Motor neuron (in vitro differentiated cells): ENCODE measurements around the gene TMEM130. TPM values are rescaled to one million over a fixed set of nuclear protein-coding genes. Genes with fewer than 3 reads are reported as not detected.
"Not testable (repeated sequence)": the region's sequence is repeated elsewhere in the genome, so short reads cannot be mapped to it uniquely, and the experiment has no call there.

Experiments
- ATAC-seq, 8 experiments: fragments of 200-7000 bp; cut with Tn5 transposase; replicated peaks in 6 of 8; 2 replicates each; pipeline ENCODE4 v1.8.0; 2021; ENCODE audit warnings: mild to moderate bottlenecking in 8 of 8, moderate library complexity in 8 of 8
- H3K27ac ChIP-seq, 2 donors: fragments of 250-450 bp; sonication (Bioruptor Pico); 2 replicates each; pipeline ENCODE4 v1.9.0; 2021; ENCODE audit warnings: antibody characterized with exemption in 2 of 2, mild to moderate bottlenecking in 2 of 2, moderate library complexity in 1 of 2
- H3K4me1 ChIP-seq, 2 donors: fragments of 250-450 bp; sonication (Bioruptor Pico); replicated peaks in 1 of 2; 2 replicates each; pipeline ENCODE4 v1.6.1; 2021; ENCODE audit warnings: antibody characterized with exemption in 2 of 2, mild to moderate bottlenecking in 2 of 2, moderate library complexity in 1 of 2
- H3K4me3 ChIP-seq, 5 donors: fragments of 250-450 bp; sonication (Bioruptor Pico); 2 replicates each; pipeline ENCODE4 v1.9.0; 2021; ENCODE audit warnings: antibody characterized with exemption in 5 of 5, mild to moderate bottlenecking in 5 of 5, moderate library complexity in 4 of 5
- WGBS, 10 experiments: fragments of 450-650 bp; shearing (Covaris generic); methylation state at CpG; one replicate each; pipeline ENCODE4 v1.0.0; 2022; 5-methylcytosine and 5-hydroxymethylcytosine counted together
- in situ Hi-C, 9 experiments: fragments of 400-800 bp; cut with MboI; loops; one replicate each; pipeline ENCODE4 v1.15.0; 2021; ENCODE audit warnings: low sequenced_read_pairs in 9 of 9, low pct_unique_long_range_greater_than_20kb in 2 of 9; ENCODE audit not compliant: unreplicated experiment in 9 of 9
- total RNA-seq, 8 experiments: library from RNA; unstranded; fragments of 300-600 nt; gene quantifications; 2 replicates each; pipeline versions ENCODE4 v1.2.3 to v1.2.4, GENCODE V29; 2022

TMEM130 gene
- total RNA-seq, 8 experiments from 2014 or later, result 0.20 to 27.4 (median 7.6) TPM

GRCh38 chr7:98860071-98860470 is 9.7 kb downstream of the TMEM130 start:
- in situ Hi-C loops, result no loop called here
- Histone ChIP-seq H3K4me3 (no peak overlapping the region), H3K4me1 (no peaks in the 10 kb centered on the region), H3K27ac (no peak overlapping the region)
- WGBS, 10 experiments, result 40 to 100% (median 81%) methylated on average over 1 to 11 of the region's 12 CpGs; no CpG with 5 or more reads in 1 of the 10 experiments
- ATAC-seq, result no peak

- 52 to 89% (median 77%) methylated on average over 2 to 12 of the region's 24 CpGs; no CpG with 5 or more reads in 3 of the 10 experiments for WGBS, 10 experiments
- Histone ChIP-seq H3K4me3 (no peak overlapping the region), H3K4me1 (no peaks in the 10 kb centered on the region), H3K27ac (no peak overlapping the region)
- in situ Hi-C loops, result no loop called here
- ATAC-seq, result no peak
Observed at GRCh38 chr7:98855610-98856422, 14.0 kb downstream of the TMEM130 start.

GRCh38 chr7:98852826-98853225 is 17.0 kb downstream of the TMEM130 start:
- Histone ChIP-seq H3K4me3 (no peak overlapping the region), H3K27ac (no peak overlapping the region), H3K4me1 (no peaks in the 10 kb centered on the region)
- WGBS, 10 experiments, result 0 to 100% (median 60%) methylated on average over 1 to 3 of the region's 4 CpGs; no CpG with 5 or more reads in 2 of the 10 experiments
- in situ Hi-C loops, result no loop called here
- ATAC-seq, result no peak

GRCh38 chr7:98848918-98849317 is 20.9 kb downstream of the TMEM130 start:
- ATAC-seq, result no peak
- in situ Hi-C loops, result loop anchor here in 7 of 9 experiments (10.0 to 25.0 kb wide), 4 partner anchors 412 to 562 kb away; partner anchors contain the start of gene BRI3 (in 1 of the 7)
- Histone ChIP-seq H3K4me3 (no peak overlapping the region), H3K27ac (no peak overlapping the region), H3K4me1 (peaks cover 0 to 16% of the 10 kb centered on the region in 2 donors)
- WGBS, 10 experiments, result 35 to 86% (median 40%) methylated on average over 1 to 2 of the region's 3 CpGs; no CpG with 5 or more reads in 7 of the 10 experiments

GRCh38 chr7:98842552-98842951 is 27.3 kb downstream of the TMEM130 start:
- H3K4me3 ChIP-seq, H3K27ac ChIP-seq, ATAC-seq: not testable (repeated sequence)
- in situ Hi-C loops, result loop anchor here in 7 of 9 experiments (5.0 to 25.0 kb wide), 6 partner anchors 405 to 555 kb away; partner anchors contain the start of gene BRI3 (in 1 of the 7)
- WGBS, 10 experiments, result 0 to 83% (median 44%) methylated on average over 1 to 2 of the region's 2 CpGs; no CpG with 5 or more reads in 6 of the 10 experiments
- peaks cover 0 to 16% of the 10 kb centered on the region in 2 donors for H3K4me1 ChIP-seq

GRCh38 chr7:98841179-98841997 is 28.4 kb downstream of the TMEM130 start:
- in situ Hi-C loops, result loop anchor here in 7 of 9 experiments (5.0 to 25.0 kb wide), 6 partner anchors 404 to 554 kb away; partner anchors contain the start of gene BRI3 (in 1 of the 7)
- no peak overlapping the region for H3K4me3 ChIP-seq
- H3K27ac ChIP-seq, result no peak overlapping the region
- WGBS, 10 experiments, result 0 to 100% (median 50%) methylated on average over 2 to 6 of the region's 11 CpGs; no CpG with 5 or more reads in 1 of the 10 experiments
- peak in 6 of 8 experiments; percentile 8 to 83 (median 52) for ATAC-seq
- peaks cover 0 to 5% of the 10 kb centered on the region in 2 donors for H3K4me1 ChIP-seq

GRCh38 chr7:98840722-98841121 is 29.1 kb downstream of the TMEM130 start:
- Histone ChIP-seq H3K4me1 (no peaks in the 10 kb centered on the region), H3K4me3 (no peak overlapping the region), H3K27ac (no peak overlapping the region)
- in situ Hi-C loops, result loop anchor here in 7 of 9 experiments (5.0 to 25.0 kb wide), 6 partner anchors 403 to 553 kb away; partner anchors contain the start of gene BRI3 (in 1 of the 7)
- peak in 2 of 8 experiments; percentile 4 to 14 for ATAC-seq
- 0 to 100% (median 81%) methylated on average over 1 to 3 of the region's 4 CpGs; no CpG with 5 or more reads in 4 of the 10 experiments for WGBS, 10 experiments

GRCh38 chr7:98840096-98840495 is 29.7 kb downstream of the TMEM130 start:
- Histone ChIP-seq H3K27ac (no peak overlapping the region), H3K4me3 (no peak overlapping the region), H3K4me1 (no peaks in the 10 kb centered on the region)
- in situ Hi-C loops, result loop anchor here in 7 of 9 experiments (5.0 to 25.0 kb wide), 6 partner anchors 403 to 553 kb away; partner anchors contain the start of gene BRI3 (in 1 of the 7)
- peak in 4 of 8 experiments; percentile 12 to 25 (median 22) for ATAC-seq
- 20 to 90% (median 72%) methylated on average over 1 to 5 of the region's 11 CpGs; no CpG with 5 or more reads in 6 of the 10 experiments for WGBS, 10 experiments

GRCh38 chr7:98837630-98837972 is 32.2 kb downstream of the TMEM130 start:
- in situ Hi-C loops, result loop anchor here in 7 of 9 experiments (10.0 to 25.0 kb wide), 5 partner anchors 400 to 550 kb away; partner anchors contain the start of gene BRI3 (in 1 of the 7)
- 17 to 100% (median 67%) methylated on average over 1 to 4 of the region's 5 CpGs; no CpG with 5 or more reads in 2 of the 10 experiments for WGBS, 10 experiments
- H3K27ac ChIP-seq, result no peak overlapping the region

GRCh38 chr7:98836811-98837629 is 32.8 kb downstream of the TMEM130 start:
- Histone ChIP-seq H3K4me3 (no peak overlapping the region), H3K27ac (no peak overlapping the region), H3K4me1 (no peaks in the 10 kb centered on the region)
- in situ Hi-C loops, result loop anchor here in 7 of 9 experiments (10.0 to 25.0 kb wide), 5 partner anchors 400 to 550 kb away; partner anchors contain the start of gene BRI3 (in 1 of the 7)
- 0 to 80% (median 11%) methylated on average over 1 to 7 of the region's 10 CpGs; no CpG with 5 or more reads in 4 of the 10 experiments for WGBS, 10 experiments
- peak; percentile 43 to 80 (median 63) for ATAC-seq

More at GRCh38 chr7:98837630-98837972, 32.2 kb downstream of the TMEM130 start:
- ATAC-seq, result no peak
- H3K4me3 ChIP-seq, result no peak overlapping the region
- H3K4me1 ChIP-seq, result no peaks in the 10 kb centered on the region

GRCh38 chr7:98834949-98835348 is 34.9 kb downstream of the TMEM130 start:
- H3K27ac ChIP-seq, result no peak overlapping the region
- no peak overlapping the region for H3K4me3 ChIP-seq
- H3K4me1 ChIP-seq, result no peaks in the 10 kb centered on the region
- 33 to 70% (median 51%) methylated on average over 1 to 4 of the region's 8 CpGs; no CpG with 5 or more reads in 6 of the 10 experiments for WGBS, 10 experiments
- ATAC-seq, result no peak
- in situ Hi-C loops, result loop anchor here in 7 of 9 experiments (10.0 to 25.0 kb wide), 5 partner anchors 398 to 548 kb away; partner anchors contain the start of gene BRI3 (in 1 of the 7)
